Testis (tissue), 2 donors: ENCODE results near the gene TRIM32.

Experiments
- POLR2A ChIP-seq: fragments of 450-650 bp; IDR thresholded peaks from one replicate; pipeline ENCODE4 v1.6.1; 2017; ENCODE audit warnings: antibody characterized with exemption, mild to moderate bottlenecking, moderate library complexity
- TF ChIP-seq, protein P1 (sequence below), 3 experiments: fragments of 450-650 bp in 2 of 3; fragments of 200-600 bp in 1 of 3; sonication (generic) in 1 of 3; IDR thresholded peaks; one replicate each; pipeline ENCODE4 v1.5.1; 2016 to 2019; ENCODE audit warnings: antibody characterized with exemption in 3 of 3, mild to moderate bottlenecking in 2 of 3, moderate library complexity in 1 of 3

DNA sequence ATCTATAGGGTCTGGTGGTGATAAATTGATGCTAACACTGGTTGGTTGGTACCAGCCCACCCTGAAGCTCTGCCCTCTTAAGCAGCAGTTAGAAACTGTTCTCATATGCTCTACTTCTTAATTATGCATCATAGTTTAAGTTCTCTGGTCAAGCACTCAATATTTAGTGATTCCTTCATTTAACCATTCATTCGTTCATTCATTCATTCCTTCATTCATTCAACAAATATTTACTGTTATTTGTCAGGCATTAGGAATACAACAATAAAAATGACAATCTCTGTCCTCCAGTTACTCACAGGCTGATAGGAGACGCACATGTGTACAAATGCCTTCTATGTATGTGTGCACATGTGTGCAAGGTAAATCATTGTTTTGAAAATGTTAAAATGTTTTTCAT is 54.6 kb downstream of the TRIM32 start:
- no peak for TF ChIP-seq POLR2A
- TF ChIP-seq, protein P1, sequence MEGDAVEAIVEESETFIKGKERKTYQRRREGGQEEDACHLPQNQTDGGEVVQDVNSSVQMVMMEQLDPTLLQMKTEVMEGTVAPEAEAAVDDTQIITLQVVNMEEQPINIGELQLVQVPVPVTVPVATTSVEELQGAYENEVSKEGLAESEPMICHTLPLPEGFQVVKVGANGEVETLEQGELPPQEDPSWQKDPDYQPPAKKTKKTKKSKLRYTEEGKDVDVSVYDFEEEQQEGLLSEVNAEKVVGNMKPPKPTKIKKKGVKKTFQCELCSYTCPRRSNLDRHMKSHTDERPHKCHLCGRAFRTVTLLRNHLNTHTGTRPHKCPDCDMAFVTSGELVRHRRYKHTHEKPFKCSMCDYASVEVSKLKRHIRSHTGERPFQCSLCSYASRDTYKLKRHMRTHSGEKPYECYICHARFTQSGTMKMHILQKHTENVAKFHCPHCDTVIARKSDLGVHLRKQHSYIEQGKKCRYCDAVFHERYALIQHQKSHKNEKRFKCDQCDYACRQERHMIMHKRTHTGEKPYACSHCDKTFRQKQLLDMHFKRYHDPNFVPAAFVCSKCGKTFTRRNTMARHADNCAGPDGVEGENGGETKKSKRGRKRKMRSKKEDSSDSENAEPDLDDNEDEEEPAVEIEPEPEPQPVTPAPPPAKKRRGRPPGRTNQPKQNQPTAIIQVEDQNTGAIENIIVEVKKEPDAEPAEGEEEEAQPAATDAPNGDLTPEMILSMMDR (IDR thresholded peaks at IDR 0.05) = no peak
